Ramos (cell line): ENCODE measurements around the gene FAHD2B.
"Not testable (repeated sequence)": the region's sequence is repeated elsewhere in the genome, so short reads cannot be mapped to it uniquely, and the experiment has no call there.

Experiments
- in situ Hi-C: fragments of 300-500 bp; cut with MboI; formaldehyde crosslinking; loops from one replicate; pipeline ENCODE4 v1.14.3; 2022; ENCODE audit warnings: low sequenced_read_pairs; ENCODE audit not compliant: unreplicated experiment

The FAHD2B gene, protein sequence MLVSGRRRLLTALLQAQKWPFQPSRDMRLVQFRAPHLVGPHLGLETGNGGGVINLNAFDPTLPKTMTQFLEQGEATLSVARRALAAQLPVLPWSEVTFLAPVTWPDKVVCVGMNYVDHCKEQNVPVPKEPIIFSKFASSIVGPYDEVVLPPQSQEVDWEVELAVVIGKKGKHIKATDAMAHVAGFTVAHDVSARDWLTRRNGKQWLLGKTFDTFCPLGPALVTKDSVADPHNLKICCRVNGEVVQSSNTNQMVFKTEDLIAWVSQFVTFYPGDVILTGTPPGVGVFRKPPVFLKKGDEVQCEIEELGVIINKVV

DNA sequence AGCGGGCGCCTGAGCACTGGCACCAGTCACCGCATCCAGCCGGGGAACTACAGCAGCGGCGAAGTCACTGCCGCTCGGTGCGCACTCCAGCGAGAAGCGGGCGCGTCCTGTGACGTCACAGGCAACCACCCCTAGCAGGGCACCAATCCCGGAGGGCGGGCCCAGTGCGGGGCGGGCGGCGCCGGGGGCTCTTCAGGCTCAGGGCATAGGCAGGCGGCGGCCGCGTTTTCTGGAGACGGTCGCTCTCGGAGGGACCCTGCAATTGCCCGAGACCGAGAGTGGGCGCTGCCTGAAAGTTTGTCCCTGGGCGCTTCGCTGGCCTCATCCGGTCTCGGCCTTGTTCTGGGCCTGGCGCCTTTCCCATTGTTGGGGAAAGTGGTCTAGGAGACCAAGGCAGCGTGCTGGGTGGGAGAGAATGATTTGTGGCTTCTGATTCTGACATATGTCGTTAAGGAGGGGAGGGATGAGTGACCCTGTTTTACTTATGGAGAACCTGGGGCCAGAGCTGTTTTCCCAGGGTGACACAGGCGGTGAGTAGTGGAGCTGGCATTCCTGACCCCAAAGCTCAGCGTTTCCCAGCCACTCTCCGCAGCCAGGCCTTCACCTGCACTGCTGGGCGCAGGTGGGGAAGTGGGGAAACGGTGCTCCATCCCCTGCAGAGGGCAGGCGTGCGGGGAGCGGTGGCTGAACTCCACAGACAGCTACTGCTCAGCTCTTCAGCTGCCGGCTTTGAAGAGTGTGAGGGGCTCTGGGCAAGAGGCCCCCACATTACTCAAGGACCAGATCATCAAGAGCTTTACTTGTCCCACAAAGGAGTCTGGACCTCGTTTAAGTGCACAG is at the start of gene FAHD2B:
Gene FAHD2B, minus strand, starts transcription at position 111 of the 840 bp plus-strand sequence. CDS start 3,176 bp downstream, outside the sequence.
- in situ Hi-C loops, result not testable (repeated sequence)

DNA sequence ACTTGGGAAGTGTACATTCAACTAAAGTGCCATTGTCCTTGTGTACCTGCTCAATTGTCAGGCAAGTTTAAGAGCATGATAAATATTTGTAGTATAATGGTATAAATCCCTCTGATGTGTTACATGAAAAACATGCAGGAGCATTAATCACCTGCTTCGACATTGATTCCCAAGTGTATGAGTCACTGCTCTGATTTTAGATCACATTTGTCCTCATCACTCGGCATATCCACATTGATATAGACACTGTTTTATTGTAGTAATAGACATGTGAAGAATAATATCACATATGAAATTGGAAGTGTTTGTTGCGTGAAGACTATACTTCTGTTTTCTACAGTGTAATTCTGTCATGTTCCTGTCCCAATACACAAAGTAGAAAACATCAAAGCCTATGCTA is 49.3 kb upstream of the FAHD2B start:
- in situ Hi-C loops, result not testable (repeated sequence)

DNA sequence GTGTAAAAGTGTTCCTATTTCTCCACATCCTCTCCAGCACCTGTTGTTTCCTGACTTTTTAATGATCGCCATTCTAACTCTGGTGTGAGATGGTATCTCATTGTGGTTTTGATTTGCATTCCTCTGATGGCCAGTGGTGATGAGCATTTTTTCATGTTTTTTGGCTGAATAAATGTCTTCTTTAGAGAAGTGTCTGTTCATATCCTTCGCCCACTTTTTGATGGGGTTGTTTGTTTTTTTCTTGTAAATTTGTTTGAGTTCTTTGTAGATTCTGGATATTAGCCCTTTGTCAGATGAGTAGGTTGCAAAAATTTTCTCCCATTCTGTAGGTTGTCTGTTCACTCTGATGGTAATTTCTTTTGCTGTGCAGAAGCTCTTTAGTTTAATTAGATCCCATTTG is 34.4 kb upstream of the FAHD2B start:
- in situ Hi-C loops, result not testable (repeated sequence)

DNA sequence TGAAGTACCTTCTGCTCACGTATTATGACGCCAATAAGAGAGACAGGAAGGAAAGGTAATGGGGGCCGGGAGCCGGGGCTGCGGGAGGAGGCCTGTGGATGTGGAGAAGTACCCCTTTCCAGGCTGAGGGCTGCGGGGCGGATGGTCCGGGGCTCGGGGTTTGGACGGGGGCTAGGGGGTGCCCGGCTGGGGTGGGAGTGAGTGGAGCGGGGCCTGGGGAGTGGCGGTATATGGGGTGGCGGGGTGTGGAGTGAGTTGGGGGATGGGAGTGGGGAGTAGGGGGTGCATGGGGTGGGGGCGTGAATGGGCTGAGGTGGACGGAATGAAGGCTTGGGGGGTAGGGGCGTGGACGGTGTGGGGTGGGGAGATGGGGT is 19.2 kb upstream of the FAHD2B start:
- in situ Hi-C loops, result not testable (repeated sequence)

DNA sequence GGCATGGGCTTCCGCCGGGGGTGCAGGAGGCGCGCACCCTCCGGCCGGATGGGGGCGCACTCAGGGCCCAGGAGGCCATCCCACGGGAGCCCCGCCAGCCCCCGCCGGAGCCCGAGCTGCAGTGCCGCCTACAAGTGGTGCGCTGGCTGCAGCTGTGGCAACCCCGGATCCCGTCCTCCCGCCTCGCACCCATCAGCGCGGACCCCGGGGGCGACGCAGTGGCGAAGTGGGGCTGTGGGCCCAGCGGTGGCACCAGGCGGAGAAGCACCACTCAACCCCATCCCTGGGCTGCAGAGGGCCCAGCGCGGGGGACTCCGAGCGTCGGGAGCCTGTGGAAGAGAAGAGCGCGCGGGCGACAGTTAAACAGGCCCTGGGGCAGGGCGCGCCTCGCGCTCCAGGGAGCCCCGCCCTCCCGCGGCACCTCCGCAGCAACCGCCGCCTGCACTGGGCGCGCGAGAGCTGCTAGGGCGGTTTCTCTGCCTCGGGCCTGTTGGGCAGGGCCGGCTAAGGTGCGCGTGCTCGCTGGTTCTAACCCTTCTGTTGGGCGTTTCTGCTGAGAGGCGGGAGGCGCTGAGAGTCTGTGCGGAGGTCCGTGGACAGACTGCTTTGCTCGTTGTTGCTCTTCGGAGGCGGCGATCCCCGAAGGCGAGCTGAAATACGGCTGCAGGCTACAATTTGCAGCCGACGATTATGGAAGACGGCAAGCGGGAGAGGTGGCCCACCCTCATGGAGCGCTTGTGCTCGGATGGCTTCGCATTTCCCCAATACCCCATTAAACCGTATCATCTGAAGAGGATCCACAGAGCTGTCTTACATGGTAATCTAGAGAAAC is 18.6 kb upstream of the FAHD2B start, which contains the start of gene ANKRD36:
Gene ANKRD36, plus strand, starts transcription at position 104 of the 832 bp plus-strand sequence. Its CDS starts 587 bp downstream, at position 691.
- in situ Hi-C loops, result not testable (repeated sequence)

DNA sequence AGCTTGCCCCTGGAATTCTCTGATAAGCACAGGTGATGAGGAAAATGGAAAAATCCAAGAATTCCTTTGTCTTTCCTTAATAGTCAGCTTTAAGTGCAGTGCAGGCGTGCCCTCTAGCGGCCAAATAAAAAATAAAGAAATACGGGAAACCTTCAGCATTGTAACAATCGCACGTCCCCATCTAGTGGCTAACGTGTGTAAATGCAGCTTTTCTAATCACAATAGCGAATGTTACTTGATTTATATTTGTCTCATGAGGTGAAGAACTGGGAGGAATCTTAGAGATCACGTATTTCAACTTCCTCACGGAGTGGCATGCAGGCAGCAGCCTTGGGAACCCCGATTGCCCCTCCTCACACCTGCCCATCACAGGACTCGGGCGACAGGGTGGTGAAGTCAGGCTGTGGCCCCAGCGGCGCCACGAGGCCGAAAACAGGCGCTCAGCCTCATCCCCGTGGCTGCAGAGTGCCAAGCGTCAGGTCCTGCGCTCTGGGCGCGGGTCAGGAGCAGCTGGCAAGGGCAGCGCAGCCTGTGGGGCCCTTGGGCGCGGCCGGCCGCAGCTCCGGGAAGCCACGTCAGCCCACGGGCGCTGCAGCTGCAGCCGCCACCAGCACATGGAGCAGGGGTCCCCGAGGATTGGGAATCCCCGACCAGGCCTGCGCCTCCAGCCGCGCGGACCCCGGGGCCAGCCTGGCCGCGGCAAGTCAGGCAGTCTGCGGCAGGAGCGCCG is 17.8 kb upstream of the FAHD2B start:
- in situ Hi-C loops, result not testable (repeated sequence)

DNA sequence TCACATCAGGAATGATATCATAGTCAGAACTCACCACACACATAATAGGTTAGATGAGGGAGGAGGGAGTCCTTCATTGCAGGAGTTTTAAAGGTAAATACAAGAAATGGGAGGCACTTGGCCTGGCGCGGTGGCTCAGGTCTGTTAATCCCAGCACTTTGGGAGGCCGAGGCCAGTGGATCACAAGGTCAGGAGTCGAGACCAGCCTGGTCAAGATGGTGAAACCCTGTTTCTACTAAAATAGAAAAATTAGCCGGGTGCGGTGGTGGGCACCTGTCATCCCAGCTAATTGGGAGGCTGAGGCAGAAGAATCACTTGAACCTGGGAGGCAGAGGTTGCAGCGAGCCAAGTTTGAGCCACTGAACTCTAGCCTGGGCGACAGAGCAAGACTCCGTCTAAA is 16.6 kb upstream of the FAHD2B start:
- in situ Hi-C loops, result not testable (repeated sequence)

DNA sequence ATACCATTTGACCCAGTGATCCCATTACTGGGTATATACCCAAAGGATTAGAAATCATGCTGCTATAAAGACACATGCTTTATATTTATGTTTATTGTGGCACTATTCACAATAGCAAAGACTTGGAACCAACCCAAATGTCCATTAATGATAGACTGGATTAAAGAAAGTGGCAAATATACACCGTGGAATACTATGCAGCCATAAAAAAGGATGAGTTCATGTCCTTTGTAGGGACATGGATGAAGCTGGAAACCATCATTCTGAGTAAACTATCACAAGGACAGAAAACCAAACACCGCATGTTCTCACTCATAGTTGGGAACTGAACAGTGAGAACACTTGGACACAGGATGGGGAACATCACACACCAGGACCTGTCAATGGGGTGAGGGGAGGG is 12.2 kb upstream of the FAHD2B start:
- in situ Hi-C loops, result loop anchor here (10.0 kb wide), 1 partner anchor 112 kb away; no protein-coding TSS in a partner anchor

DNA sequence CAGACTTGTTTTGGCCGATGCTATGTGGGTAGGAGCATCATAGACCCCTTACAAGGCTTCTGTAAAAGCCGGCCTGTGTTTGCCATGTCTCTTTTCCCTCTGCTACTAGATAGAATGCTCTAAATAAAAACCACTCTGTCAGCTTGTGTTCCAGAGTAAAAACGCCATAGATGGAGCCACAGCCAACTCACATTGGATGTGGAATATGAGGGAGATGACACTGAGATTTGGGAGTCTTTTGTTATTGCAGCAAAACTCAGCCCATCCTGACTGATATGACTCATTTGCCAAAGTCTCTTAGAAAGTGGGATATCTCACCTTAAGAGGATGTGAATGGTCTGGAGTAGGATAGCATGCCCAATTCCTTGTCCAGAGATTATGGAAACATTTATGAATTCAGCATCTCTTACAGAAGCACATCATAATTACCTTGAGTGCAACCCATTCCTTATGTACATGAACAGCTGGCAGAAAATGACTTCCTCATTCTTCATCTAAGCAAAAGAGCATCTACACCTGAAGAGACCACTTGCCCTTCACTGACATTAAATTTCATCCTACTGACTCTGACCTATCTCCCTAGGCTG is 4.2 kb upstream of the FAHD2B start:
- in situ Hi-C loops, result not testable (repeated sequence)

DNA sequence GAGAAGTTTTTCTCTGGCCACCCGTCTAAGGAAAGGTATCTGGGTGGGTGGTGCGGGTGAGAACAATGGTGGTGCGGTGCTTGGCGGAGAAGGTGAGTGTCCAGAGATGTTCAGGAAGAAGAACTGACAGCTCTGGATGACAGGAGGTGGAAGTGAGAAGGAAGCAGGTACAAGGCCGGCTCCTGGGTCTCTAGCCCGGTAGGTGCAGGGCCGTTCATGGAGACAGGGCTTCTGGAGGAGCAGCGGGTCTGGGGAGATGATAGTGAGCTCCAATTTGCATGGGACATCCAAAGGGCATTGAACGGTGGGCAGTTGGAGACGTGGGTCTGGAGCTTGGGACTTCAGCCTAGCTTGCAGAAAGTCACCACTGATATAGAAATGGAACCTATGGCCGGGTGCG is 979 bp upstream of the FAHD2B start:
- in situ Hi-C loops, result no loop called here

DNA sequence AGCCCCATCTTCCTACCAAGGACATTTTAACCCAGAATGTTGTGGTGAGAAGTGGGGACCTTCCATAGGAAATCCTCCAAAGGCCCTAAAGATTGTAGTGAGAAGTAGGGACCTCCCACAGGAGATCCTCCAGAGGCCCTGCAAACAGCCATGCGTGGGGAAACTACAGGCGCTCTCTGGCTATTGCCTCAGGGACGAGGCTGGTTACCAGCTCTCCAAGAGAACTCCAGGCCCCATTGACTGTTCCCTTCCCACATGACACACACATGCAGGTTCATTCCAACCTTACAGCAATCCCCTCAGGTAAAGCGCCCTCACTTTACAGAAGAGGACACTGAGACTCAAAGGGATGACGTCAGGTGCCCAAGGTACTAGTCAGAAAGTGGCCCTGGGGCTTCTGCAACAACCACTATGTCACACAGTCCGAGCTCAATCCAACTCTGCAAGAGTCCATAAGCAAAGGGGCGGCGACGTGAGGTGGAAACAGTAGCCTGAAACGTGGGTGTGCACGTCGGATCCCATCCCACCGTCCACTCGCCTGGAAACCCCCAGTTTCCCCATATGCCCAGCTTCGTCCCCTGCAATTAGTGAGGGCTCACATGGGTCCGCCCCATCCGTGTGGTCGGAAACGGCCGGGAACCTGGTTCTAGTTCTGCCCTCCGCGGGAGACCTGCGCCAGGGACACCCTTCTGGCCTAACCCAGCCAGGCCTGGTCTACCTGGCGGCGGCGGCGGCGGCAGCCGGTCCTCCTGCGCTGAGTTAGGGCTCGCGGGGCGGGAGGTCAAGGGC is 505 bp downstream of the FAHD2B start:
- in situ Hi-C loops, result not testable (repeated sequence)

DNA sequence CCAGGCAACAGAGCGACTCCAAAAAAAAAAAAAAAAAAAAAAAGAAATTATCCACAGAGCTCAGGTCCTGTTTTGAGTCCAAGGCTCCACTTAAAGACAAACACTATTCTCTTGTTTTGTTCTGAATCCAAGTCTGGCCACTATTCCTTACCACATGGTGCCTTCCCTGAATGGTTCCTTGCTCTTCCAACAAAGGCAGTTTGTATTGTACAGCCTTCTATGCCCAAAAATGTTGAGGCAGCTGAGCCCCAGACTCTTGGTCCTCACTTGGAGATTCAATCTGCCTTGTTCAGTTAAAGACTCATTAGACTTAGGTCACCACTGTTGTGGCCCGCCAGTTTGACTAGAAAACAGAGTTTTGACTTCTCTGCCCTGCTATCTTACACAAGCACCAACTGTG is 1.7 kb downstream of the FAHD2B start:
- in situ Hi-C loops, result not testable (repeated sequence)

DNA sequence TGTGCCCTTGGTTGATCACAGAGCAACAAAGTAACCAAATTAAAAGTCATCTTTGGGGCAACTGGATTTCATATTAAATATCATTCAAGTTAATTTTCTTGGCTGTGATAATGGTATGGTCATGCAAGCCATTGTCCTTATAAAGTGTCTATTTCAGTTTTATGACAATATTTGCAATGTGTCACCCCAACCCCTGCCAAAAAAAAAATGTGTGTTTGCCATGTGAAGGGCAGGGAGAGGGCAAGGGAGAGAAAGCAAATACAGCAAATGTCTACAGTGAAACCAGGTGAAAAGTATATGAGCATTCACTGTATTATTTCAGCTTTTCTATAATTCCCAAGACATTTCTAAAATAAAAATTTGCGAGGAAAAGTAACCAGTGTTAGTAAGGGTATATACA is 6.0 kb downstream of the FAHD2B start:
- in situ Hi-C loops, result not testable (repeated sequence)

DNA sequence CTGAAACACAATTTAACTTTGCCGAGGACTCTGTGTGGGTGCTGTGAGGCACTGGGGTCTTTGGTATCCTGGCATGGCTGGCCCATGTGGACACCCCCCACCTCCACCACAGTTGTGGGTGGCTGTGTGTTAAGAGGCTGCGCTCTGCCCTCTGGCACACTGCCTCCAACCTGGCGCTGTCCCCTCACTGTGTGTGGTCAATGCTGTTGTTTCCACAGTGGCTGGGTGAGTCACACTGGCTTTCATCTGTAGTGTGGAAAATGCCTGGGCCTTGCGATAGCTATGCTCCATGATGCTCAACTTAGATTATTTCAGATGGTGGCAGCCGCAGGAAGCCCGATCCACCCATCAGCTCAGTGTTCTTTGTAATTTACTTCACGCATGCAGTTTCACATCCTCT is 9.6 kb downstream of the FAHD2B start:
- in situ Hi-C loops, result not testable (repeated sequence)

DNA sequence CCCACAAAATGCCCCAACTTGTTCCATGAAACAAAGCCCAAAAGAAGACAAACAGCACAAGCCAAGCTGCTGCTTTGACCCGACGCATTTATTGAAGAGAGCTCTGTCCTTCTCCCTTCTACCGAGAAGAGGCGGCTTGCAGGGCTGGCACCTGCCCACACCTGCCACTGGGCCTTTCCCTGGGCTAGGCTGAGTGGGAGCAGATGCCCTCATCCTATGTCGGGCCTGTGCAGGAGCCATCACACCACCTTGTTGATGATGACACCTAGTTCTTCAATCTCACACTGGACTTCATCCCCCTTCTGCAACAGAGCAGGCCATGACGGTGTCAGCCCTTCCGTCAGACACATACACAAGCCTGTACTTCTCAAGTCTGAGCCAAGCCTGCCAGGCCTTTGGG is 11.2 kb downstream of the FAHD2B start:
- in situ Hi-C loops, result not testable (repeated sequence)

DNA sequence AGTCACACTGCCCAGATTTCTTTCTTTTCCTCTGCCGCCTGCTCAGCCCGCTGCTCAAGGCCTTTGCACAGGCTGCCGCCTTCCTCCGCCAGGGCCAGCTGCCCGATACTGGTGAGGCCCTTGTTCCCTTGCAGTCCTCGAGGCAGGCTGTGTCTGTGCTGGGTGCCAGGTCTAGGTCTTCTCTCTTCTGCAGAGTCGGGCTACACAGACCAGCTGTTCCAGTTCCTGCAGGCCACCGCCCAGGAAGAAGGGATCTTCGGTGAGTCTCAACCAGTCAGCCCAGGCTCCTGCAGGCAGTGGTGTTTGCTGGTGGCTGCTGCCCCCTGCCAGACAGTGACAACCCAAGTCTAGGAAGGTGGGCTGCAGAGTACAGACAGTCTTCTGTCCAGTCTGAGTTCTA is 12.5 kb downstream of the FAHD2B start:
- in situ Hi-C loops, result not testable (repeated sequence)

DNA sequence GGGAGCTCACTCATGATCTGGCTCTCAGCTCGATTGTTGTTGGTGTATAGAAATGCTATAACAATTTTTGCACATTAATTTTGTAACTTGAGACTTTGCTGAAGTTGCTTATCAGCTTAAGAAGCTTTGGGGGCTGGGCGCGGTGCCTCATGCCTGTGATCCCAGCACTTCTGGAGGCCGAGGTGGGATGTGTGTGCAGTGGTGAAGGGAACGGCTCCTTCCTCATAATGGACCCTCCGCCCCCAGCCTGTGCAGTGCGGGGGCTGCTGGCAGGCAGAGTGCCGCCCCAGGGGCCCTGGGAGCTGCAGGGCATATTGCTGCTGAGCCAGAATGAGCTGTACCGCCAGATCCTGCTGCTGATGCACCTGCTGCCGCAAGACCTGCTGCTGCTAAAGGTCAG is 13.8 kb downstream of the FAHD2B start:
- in situ Hi-C loops, result not testable (repeated sequence)

DNA sequence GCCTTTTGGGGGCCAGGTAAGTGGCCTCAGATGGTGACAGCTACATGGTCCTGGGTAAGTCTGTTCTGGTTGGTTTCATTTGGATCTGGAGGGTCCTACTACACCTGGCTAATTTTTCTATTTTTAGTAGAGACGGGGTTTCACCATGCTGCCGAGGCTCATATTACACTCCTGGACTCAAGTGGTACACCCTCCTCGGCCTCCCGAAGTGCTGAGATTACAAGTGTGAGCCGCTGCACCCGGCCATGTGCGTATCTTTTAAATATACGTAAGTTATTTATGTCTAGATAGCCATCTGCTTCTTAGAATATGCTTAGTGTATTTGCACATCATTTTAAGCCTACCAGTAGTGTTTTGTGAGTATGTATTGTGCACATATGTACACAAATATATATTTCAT is 17.5 kb downstream of the FAHD2B start:
- in situ Hi-C loops, result not testable (repeated sequence)

DNA sequence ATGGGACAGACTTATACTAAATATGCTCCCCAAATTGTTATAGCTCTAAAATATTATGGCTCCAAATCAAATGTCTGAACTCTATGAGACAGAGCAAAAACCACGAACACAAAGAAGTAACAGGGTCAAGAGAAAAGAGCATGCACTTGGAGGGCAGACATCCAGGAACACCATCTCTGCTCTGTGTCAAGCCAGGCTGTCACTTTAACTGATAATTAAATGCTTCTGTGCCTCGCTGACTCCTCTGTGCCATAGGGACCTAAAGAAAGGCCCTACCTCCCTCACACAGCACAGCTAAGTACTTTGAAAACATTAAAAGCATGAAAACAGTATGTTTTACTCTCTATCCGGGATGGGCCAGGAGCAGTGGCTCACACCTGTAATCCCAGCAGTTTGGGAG is 23.8 kb downstream of the FAHD2B start:
- in situ Hi-C loops, result not testable (repeated sequence)
